ENCODE results near the gene WTIP.

GRCh38 chr19:34506026-34506370 lies 24.4 kb downstream of the WTIP start:
- no peak for TF ChIP-seq CTCF (IDR thresholded peaks at IDR 0.05; ENCODE audit: extremely low read depth in 1 of 2, insufficient read depth in 1 of 2, low read depth in 1 of 2, low read length in 2 of 2)
- no peak for TF ChIP-seq POLR2A (IDR thresholded peaks at IDR 0.05; ENCODE audit: low read depth, low read length)
- TF ChIP-seq FOS (IDR thresholded peaks at IDR 0.05; ENCODE audit: borderline replicate concordance, insufficient read depth, low read length), result no peak
- TF ChIP-seq EZH2 (IDR thresholded peaks at IDR 0.05; ENCODE audit: borderline replicate concordance, low read depth, low read length, severe bottlenecking), result no peak

Data from endothelial cell of umbilical vein (primary cell).